Mesenchymal stem cell (in vitro differentiated cells and primary cell): Measurements from ENCODE around the gene NSG1.
"Not testable (repeated sequence)": the region's sequence is repeated elsewhere in the genome, so short reads cannot be mapped to it uniquely, and the experiment has no call there.

Experiments used
- DNase-seq: peaks from one replicate; pipeline ENCODE4 v3.0.0-alpha.2; 2013
- H2AFZ ChIP-seq: one replicate; pipeline ENCODE4 v1.6.1; 2013; ENCODE audit warnings: low read depth, mild to moderate bottlenecking, control low read depth, inconsistent platforms, low read length, moderate library complexity
- H2AK5ac ChIP-seq: 2 replicates; pipeline ENCODE4 v1.6.1; 2013; ENCODE audit warnings: low read length, moderate library complexity, mild to moderate bottlenecking, inconsistent platforms; ENCODE audit not compliant: severe bottlenecking
- H2BK120ac ChIP-seq: one replicate; pipeline ENCODE4 v1.6.1; 2013; ENCODE audit warnings: low read depth, mild to moderate bottlenecking, inconsistent platforms, low read length, moderate library complexity
- H2BK12ac ChIP-seq, 2 experiments: one replicate each; pipeline ENCODE4 v1.6.1; 2013; ENCODE audit warnings: inconsistent platforms in 2 of 2, low read length in 2 of 2, mild to moderate bottlenecking in 2 of 2, moderate library complexity in 2 of 2, control low read depth in 1 of 2
- H2BK15ac ChIP-seq: one replicate; pipeline ENCODE4 v1.6.1; 2013; ENCODE audit warnings: mild to moderate bottlenecking, low read depth, inconsistent platforms; ENCODE audit not compliant: poor library complexity, severe bottlenecking
- H2BK5ac ChIP-seq: 2 replicates; pipeline ENCODE4 v1.6.1; 2013; ENCODE audit warnings: low read depth, mild to moderate bottlenecking, low read length, control low read depth, inconsistent platforms; ENCODE audit not compliant: poor library complexity, severe bottlenecking
- H3K14ac ChIP-seq, 2 experiments: one replicate each; pipeline ENCODE4 v1.6.1; 2013; ENCODE audit warnings: inconsistent platforms in 2 of 2, low read length in 2 of 2, control low read depth in 1 of 2, mild to moderate bottlenecking in 1 of 2, moderate library complexity in 1 of 2
- H3K18ac ChIP-seq, 2 experiments: one replicate each; pipeline ENCODE4 v1.6.1; 2013; ENCODE audit warnings: inconsistent platforms in 2 of 2, low read length in 2 of 2, control low read depth in 1 of 2, low read depth in 1 of 2, mild to moderate bottlenecking in 1 of 2
- H3K23ac ChIP-seq, 2 experiments: one replicate each; pipeline ENCODE4 v1.6.1; 2013; ENCODE audit warnings: inconsistent platforms in 2 of 2, low read length in 2 of 2, mild to moderate bottlenecking in 2 of 2, moderate library complexity in 2 of 2, control low read depth in 1 of 2
- H3K27ac ChIP-seq: 2 replicates; pipeline ENCODE4 v1.5.1; 2013; ENCODE audit warnings: mild to moderate bottlenecking, moderate library complexity, low read length, control low read depth, inconsistent platforms; ENCODE audit not compliant: poor library complexity, severe bottlenecking
- H3K27me3 ChIP-seq, 2 experiments: 2 replicates each; pipeline versions ENCODE4 v1.6.1 to v1.7.0; 2013; ENCODE audit warnings: low read length in 2 of 2, mild to moderate bottlenecking in 2 of 2, moderate library complexity in 2 of 2, control low read depth in 1 of 2, inconsistent platforms in 1 of 2; ENCODE audit not compliant: control insufficient read depth in 1 of 2, insufficient read depth in 1 of 2
- H3K36me3 ChIP-seq, 2 experiments: 2 replicates each; pipeline versions ENCODE4 v1.6.1 to v1.7.0; 2013; ENCODE audit warnings: low read length in 2 of 2, control low read depth in 1 of 2, inconsistent platforms in 1 of 2, low read depth in 1 of 2, mild to moderate bottlenecking in 1 of 2; ENCODE audit not compliant: insufficient read depth in 2 of 2, control insufficient read depth in 1 of 2
- H3K4ac ChIP-seq, 2 experiments: one replicate each; pipeline ENCODE4 v1.6.1; 2013; ENCODE audit warnings: inconsistent platforms in 2 of 2, low read length in 2 of 2, mild to moderate bottlenecking in 2 of 2, moderate library complexity in 2 of 2, control low read depth in 1 of 2, low read depth in 1 of 2
- H3K4me1 ChIP-seq: 2 replicates; pipeline ENCODE4 v1.6.1; 2013; ENCODE audit warnings: low read depth, low read length, control low read depth; ENCODE audit not compliant: control insufficient read depth, insufficient read depth
- H3K4me2 ChIP-seq: 2 replicates; pipeline ENCODE4 v1.6.1; 2013; ENCODE audit warnings: low read length, mild to moderate bottlenecking, inconsistent platforms; ENCODE audit not compliant: poor library complexity, severe bottlenecking
- H3K4me3 ChIP-seq, 2 experiments: 2 replicates each; pipeline versions ENCODE4 v1.5.1 to v1.7.0; 2013; ENCODE audit warnings: low read length in 2 of 2, mild to moderate bottlenecking in 2 of 2, control low read depth in 1 of 2, low read depth in 1 of 2; ENCODE audit not compliant: insufficient read depth in 1 of 2
- H3K79me1 ChIP-seq: replicated peaks from 2 replicates; pipeline ENCODE4 v1.6.1; 2013; ENCODE audit warnings: mild to moderate bottlenecking, control low read depth, low read length, inconsistent platforms; ENCODE audit not compliant: poor library complexity, severe bottlenecking
- H3K9ac ChIP-seq: 2 replicates; pipeline ENCODE4 v1.7.0; 2013; ENCODE audit warnings: mild to moderate bottlenecking, low read length, moderate library complexity
- H3K9me3 ChIP-seq: 2 replicates; pipeline ENCODE4 v1.7.0; 2013; ENCODE audit warnings: mild to moderate bottlenecking, low read length; ENCODE audit not compliant: control insufficient read depth
- H4K8ac ChIP-seq: one replicate; pipeline ENCODE4 v1.6.1; 2013; ENCODE audit warnings: inconsistent platforms, mild to moderate bottlenecking, low read length, moderate library complexity
- H4K91ac ChIP-seq: one replicate; pipeline ENCODE4 v1.6.1; 2013; ENCODE audit warnings: mild to moderate bottlenecking, low read length, inconsistent platforms
- WGBS: methylation state at CpG from one replicate; pipeline ENCODE4 v1.1.7; 2013; ENCODE audit warnings: mixed read lengths; 5-methylcytosine and 5-hydroxymethylcytosine counted together

NSG1 gene

DNA sequence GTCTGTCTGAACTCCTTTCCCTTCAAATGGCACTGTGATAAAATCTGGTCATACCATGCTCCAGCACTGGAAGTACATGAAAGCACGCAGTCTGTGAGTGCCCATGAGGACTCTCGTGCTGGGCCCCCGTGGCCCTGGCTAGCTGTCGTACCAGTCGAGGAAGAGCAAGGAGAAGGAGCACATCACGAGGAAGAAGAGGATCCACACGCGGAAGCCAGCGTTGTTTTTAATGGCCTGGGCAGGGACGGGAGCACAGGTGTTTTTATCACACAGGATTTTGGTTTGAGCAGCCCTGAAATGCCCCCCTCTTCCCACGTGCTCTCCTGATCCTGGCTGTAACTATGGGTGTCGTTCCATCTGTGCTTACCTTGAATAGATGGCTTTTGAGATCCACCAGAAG is 33.0 kb downstream of the NSG1 start:
- no peak overlapping the region for H3K4me3 ChIP-seq
- no peak overlapping the region for H4K8ac ChIP-seq
- no peak overlapping the region for H3K23ac ChIP-seq
- no peak overlapping the region for H4K91ac ChIP-seq
- no peak overlapping the region for H2AK5ac ChIP-seq
- H2BK5ac ChIP-seq = no peak overlapping the region
- H3K79me1 ChIP-seq = peaks cover 1% of the 10 kb centered on the region
- H3K9me3 ChIP-seq = no peaks in the 10 kb centered on the region
- H3K27me3 ChIP-seq = no peaks in the 10 kb centered on the region
- no peak overlapping the region for H3K4me2 ChIP-seq
- no peak overlapping the region for H2BK120ac ChIP-seq
- no peak overlapping the region for H2AFZ ChIP-seq
- no peak overlapping the region for H3K14ac ChIP-seq
- DNase-seq = no peak
- no peak overlapping the region for H3K4ac ChIP-seq
- H2BK15ac ChIP-seq = no peak overlapping the region
- H3K27ac ChIP-seq = no peak overlapping the region
- 98% methylated on average over 12 of the region's 12 CpGs for WGBS
- no peak overlapping the region for H3K9ac ChIP-seq
- no peak overlapping the region for H2BK12ac ChIP-seq
- no peak overlapping the region for H3K18ac ChIP-seq
- H3K4me1 ChIP-seq = no peaks in the 10 kb centered on the region
- H3K36me3 ChIP-seq = peaks cover 74 to 86% of the 10 kb centered on the region in 2 experiments

DNA sequence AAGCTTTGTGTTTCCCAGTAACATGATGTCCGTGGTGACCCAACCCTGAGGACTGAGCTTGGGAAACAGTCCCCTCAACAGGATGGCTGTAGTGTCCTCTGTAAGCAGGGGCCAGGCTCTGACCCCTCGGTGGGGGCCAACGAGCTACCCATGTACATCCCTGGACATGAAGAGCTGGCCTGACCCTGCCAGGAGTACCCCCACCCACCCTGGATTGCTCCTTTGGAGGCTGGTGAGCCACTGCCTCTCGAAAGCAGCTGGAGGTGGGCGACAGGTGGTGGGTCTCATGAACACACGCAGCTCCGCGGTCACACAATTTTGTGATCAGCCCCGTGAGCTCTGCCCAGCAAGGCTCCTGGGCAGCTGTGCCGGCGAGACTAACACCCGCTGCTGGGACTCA is 33.5 kb downstream of the NSG1 start:
- H4K91ac ChIP-seq = no peak overlapping the region
- 96% methylated on average over 12 of the region's 12 CpGs for WGBS
- H3K4me2 ChIP-seq = no peak overlapping the region
- H3K79me1 ChIP-seq = peaks cover 1% of the 10 kb centered on the region
- no peak overlapping the region for H2BK5ac ChIP-seq
- H2BK12ac ChIP-seq = no peak overlapping the region
- no peak overlapping the region for H3K23ac ChIP-seq
- no peaks in the 10 kb centered on the region for H3K9me3 ChIP-seq
- no peak overlapping the region for H2BK120ac ChIP-seq
- H3K18ac ChIP-seq = no peak overlapping the region
- no peaks in the 10 kb centered on the region for H3K27me3 ChIP-seq
- H2AK5ac ChIP-seq = no peak overlapping the region
- DNase-seq = no peak
- no peaks in the 10 kb centered on the region for H3K4me1 ChIP-seq
- H3K4me3 ChIP-seq = no peak overlapping the region
- no peak overlapping the region for H3K27ac ChIP-seq
- H2AFZ ChIP-seq = no peak overlapping the region
- peaks cover 72 to 87% of the 10 kb centered on the region in 2 experiments for H3K36me3 ChIP-seq
- H3K4ac ChIP-seq = no peak overlapping the region
- no peak overlapping the region for H3K9ac ChIP-seq
- H4K8ac ChIP-seq = no peak overlapping the region
- H3K14ac ChIP-seq = no peak overlapping the region
- H2BK15ac ChIP-seq = no peak overlapping the region

DNA sequence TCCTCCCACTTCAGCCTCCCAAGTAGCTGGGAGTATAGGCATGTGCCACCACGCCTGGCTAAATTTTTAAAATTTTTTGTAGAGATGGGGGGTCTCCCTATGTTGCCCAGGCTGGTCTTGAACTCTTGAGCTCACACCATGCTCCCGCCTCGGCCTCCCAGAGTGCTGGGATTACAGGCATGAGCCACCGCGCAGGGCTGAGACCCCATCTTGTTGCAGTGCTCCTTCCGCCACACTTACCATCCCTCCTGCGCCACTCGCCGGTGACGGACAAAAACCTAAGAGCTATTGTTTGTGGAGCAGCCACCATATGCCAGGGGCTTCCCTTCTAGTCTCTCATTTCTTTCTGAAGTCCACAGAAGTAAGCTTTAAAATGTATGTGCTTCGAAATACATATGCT is 34.5 kb downstream of the NSG1 start:
- WGBS = 96% methylated on average over 10 of the region's 11 CpGs

DNA sequence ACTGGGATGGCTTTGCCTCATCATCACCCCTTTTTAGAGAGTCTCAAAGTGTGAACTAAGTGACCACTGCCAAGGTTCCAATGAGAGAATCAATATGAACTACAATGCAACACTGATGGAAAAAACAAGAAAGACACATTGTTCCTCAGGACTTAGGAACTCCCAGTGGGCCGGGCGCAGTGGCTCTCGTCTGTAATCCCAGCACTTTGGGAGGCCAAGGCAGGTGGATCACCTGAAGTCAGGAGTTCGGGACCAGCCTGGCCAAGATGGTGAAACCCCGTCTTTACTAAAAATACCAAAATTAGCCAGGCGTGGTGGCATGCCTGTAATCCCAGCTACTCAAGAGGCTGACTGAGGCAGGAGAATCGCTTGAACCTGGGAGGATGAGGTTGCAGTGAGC is 35.2 kb downstream of the NSG1 start:
- not testable (repeated sequence) for H3K79me1 ChIP-seq, H2BK5ac ChIP-seq, DNase-seq, H3K4me2 ChIP-seq, H2BK120ac ChIP-seq, H2AFZ ChIP-seq, H3K4me3 ChIP-seq, H3K4me1 ChIP-seq, H4K8ac ChIP-seq, H3K18ac ChIP-seq, H3K9ac ChIP-seq, H3K23ac ChIP-seq, H3K27me3 ChIP-seq, H4K91ac ChIP-seq, H3K27ac ChIP-seq, H3K14ac ChIP-seq, H2BK12ac ChIP-seq, H2AK5ac ChIP-seq, H2BK15ac ChIP-seq, H3K4ac ChIP-seq, H3K9me3 ChIP-seq
- 95% methylated on average over 7 of the region's 7 CpGs for WGBS
- peaks cover 66 to 82% of the 10 kb centered on the region in 2 experiments for H3K36me3 ChIP-seq

More for the DNA sequence above, 34.5 kb downstream of the NSG1 start:
- Histone ChIP-seq H2BK12ac (no peak overlapping the region), H3K4me2 (no peak overlapping the region), H2BK120ac (no peak overlapping the region), H2AFZ (no peak overlapping the region), H3K27ac (no peak overlapping the region), H2AK5ac (no peak overlapping the region), H4K91ac (no peak overlapping the region), H3K23ac (no peak overlapping the region), H3K4me3 (no peak overlapping the region), H2BK15ac (no peak overlapping the region), H3K9me3 (no peaks in the 10 kb centered on the region), H3K4me1 (no peaks in the 10 kb centered on the region), H3K9ac (no peak overlapping the region), H3K36me3 (peaks cover 66 to 81% of the 10 kb centered on the region in 2 experiments), H3K14ac (no peak overlapping the region), H2BK5ac (no peak overlapping the region), H4K8ac (no peak overlapping the region), H3K79me1 (peaks cover 1% of the 10 kb centered on the region), H3K18ac (no peak overlapping the region), H3K4ac (no peak overlapping the region), H3K27me3 (no peaks in the 10 kb centered on the region)
- DNase-seq = no peak
